NCI-H2227 treated with DMSO at 0.1 percent for 48 hours (cell line): ENCODE results near the gene NACC2.

Experiments used
- DNase-seq: peaks from one replicate; lab custom pipeline; 2025; lab: John Stamatoyannopoulos, UW

The NACC2 gene

DNA sequence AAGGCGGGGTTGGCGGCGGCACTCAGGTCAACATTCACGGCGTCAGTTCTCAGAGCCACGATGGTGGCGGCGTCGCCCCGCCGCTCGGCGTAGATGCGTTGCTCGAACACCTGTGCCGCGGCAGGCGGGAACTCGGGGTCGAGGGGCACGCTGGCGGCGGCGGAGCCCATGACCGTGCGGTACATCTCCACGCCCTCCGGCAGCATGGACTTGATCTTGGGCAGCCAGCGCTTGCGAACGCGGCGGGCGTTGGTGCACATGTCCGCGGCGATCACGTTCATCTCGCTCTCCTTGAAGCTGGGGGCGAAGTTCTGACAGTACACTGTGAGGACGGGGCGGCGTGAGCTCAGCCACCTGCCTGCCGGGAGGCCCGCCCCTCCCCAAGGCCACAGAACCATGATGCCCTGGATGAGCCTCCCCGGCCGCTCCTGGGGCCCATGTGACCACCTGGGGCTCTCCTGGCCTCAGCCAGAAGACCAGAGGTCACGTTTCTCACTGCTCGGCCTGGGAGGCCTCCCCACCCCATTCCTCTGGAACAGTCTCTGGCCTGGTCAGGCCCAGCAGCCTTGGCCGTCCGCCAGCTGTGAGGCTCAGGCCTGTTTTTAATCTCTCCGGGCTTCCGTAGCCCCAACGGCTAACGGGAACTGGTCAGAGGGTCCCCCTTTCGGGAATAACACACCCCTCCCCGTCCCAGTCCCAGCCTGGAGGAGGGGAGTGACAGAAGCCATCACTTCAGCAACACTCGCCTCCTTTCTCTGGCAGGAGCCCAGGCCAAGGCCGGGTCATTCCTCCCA is 83.2 kb downstream of the NACC2 start:
- DNase-seq: no peak

GRCh38 chr9:136011376-136011702 is 83.8 kb downstream of the NACC2 start:
- DNase-seq: no peak

DNA sequence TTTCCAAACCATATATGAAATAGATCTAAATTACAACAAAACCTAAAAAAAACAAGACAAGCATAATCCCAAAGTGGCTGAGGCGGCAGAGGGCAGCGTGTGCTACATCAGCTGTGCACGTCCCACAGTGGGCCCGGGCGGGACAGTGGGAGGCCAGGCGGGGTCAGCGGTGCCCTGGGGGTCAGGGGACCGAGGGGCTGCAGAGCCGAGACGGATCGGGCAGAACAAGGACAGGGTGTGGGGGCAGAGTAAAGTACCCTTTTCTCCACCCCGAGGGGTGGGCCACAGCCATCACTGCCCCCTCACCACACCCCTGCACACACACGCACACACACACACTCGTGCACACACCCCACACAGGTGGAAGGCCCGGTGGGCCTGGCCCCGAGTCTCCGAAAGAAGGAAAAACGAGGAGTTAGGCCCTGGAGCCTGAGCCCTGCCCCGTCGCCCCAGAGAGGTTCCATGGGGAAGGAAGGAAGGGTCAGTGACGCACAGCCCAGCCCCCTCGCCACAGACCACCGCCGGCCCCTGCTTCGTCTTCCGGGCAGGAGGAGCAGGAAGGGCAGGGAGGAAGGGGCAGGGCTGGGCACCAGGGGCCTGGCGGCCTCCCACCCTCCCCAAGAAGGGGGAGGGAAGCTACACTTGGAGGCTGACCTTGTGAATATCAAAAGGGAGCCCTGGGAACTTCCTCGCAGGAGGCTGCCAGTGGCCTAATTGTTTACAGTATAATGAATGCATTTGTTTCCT is 84.3 kb downstream of the NACC2 start:
- DNase-seq: no peak

- no peak for DNase-seq
These were observed 84.9 kb downstream of the NACC2 start for GRCh38 chr9:136010176-136010575.

DNA sequence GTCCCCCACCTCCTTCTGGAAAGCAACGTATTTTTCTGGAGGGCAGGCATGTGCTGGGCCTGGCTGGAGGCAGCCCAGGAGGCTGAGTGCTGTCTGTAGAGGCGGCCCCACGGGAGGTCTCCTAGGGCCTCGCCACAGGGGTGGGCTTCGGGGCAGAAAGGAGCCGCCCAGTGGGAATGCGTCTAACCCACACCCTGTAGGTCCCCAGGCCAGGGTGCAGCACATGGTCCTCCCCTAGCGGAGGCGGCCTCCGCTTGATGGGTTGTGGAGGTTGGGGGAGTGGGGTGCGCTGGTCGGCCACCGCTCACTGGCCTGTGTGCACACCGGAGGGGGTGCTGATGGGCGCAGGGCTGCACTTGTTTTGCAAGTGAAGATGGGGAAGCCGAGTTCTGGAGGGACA is 85.6 kb downstream of the NACC2 start:
- no peak for DNase-seq

- DNase-seq: no peak
These were observed 86.4 kb downstream of the NACC2 start for GRCh38 chr9:136008693-136008997.

GRCh38 chr9:136007934-136008692 is 87.0 kb downstream of the NACC2 start:
- DNase-seq: no peak

GRCh38 chr9:136007276-136007933 is 87.7 kb downstream of the NACC2 start:
- no peak for DNase-seq

DNA sequence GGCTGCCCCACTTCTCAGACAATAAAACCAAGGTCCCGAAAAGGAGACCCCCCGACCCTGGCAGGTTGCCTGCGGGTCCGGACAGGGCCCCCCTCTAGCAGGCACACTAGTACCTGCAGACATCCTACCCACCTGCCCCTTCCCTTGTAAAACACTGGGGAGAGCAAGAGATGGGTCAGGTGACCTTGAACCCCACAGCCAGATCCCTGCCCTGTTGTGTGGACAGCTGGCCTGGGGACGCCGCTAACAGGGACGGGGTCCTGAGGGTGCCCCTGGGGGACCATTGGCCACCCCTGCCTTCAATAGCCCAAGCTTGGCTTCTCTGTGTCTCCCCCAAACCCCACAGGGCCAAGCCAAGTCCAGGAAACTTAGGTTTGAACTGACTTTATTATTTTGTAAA is 88.9 kb downstream of the NACC2 start:
- no peak for DNase-seq

GRCh38 chr9:136004712-136005111 is 90.4 kb downstream of the NACC2 start:
- no peak for DNase-seq

- DNase-seq: no peak
These were observed 90.9 kb downstream of the NACC2 start for GRCh38 chr9:136004219-136004618.

GRCh38 chr9:136003411-136004218 is 91.5 kb downstream of the NACC2 start:
- DNase-seq: no peak

DNA sequence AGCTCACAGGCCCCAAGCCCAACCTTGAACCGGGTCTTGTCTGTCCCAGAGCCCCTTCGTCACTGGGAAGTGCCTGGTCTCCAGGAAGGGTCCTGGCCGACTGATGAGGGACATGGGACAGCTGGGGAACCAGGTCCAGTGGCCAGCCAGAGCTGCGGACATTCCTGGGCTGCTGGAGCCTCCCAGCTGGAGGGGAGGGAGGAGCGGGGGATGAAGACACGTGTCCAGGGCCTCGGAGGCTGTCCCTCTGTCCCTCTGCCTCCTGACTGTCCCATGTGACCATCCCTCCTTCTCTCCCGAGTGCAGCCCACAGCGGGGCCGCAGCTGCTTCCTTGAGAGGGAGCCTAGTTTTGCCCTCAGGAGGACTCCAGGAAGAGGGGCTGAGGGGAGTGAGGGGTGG is 92.2 kb downstream of the NACC2 start:
- no peak for DNase-seq

DNA sequence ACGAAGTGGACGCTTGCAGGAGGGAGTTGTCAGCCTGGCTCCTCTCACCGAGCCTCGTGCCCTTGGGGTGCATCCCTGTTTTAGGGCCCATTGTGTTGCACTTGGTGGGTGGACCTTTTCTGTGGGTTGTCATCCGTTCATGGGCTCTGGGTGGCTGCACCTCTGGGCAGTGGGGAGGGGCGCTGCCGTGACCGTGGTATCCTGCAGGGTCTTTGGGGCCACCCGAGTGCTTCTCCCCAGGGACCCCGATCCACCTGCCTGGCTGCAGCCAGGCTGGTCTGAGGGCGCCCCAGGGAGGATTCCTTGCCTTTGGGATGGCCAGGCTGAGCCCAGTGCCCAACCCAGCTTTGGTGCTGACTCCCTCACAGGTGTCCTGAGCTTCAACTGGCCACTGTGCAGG is 92.9 kb downstream of the NACC2 start:
- DNase-seq: no peak

- DNase-seq: no peak
These were observed 93.9 kb downstream of the NACC2 start for GRCh38 chr9:136001231-136001630.

DNA sequence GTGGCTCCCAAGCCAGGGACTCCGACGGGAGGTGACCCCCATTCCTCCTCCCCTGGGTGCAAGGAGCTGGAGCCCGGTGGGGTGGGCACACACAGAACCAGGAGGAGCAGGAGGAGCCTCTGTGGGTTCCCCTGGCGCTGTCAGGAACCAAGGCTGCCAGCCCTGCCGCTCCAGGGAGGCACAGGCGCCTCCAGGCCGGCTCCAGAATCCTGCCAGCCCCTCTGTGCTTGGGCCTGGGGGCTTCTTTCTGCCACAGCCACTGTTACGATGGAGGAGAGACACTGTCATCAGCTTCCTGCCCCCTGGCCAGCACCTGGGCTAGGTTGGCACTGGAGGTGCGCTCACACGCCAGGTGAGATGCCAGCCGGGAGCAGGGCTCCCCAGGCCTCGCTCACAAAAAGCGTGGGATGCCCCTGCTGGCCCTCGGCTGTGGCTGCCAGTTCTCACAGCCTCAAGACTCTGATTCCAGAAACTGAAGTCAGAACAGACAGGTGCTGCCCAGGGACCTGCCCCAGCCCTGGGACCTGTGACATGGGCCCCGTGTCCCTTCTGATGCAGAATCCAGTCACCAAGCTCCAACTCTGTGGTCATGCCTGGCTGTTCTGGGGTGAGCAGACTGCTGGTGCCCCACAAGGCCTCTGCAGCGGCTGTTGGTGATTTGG is 96.5 kb downstream of the NACC2 start:
- no peak for DNase-seq

GRCh38 chr9:135998016-135998380 is 97.1 kb downstream of the NACC2 start:
- DNase-seq: no peak

GRCh38 chr9:135997090-135998015 is 97.7 kb downstream of the NACC2 start:
- DNase-seq: no peak

DNA sequence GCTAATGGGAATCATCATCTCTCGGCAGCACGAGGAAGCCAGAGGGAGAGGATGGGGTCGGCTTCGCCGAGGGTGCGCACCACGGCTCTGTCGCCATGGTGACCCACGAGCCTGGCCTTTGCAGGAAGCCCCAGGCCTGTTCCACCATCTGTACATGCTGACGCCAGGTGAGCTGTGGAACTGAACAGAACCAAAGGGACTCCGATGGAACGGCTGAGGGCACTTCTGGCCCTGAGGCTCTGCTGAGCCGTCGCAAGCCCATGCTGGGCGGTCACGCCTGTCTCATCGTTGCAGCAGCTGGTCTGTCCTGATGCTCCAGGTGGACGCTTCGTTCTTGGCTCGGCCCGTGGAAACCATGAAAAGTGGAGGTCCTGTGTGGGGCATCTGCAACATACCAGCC is 99.3 kb downstream of the NACC2 start:
- DNase-seq: no peak

- DNase-seq: no peak
These were observed 100.4 kb downstream of the NACC2 start for GRCh38 chr9:135994501-135995192.
